PC-9 (cell line): ENCODE measurements around the gene PTPRM. TPM values are rescaled to one million over a fixed set of nuclear protein-coding genes. Genes with fewer than 3 reads are reported as not detected.

Experiments used
- BruUV-seq: library from RNA; stranded (reverse); fragments of 400-500 nt; replicated peaks from 2 replicates; lab custom pipeline; 2021; lab: Mats Ljungman, UMichigan
- CTCF ChIA-PET: fragments of 300-600 bp; sonication (Branson Sonifier 250); formaldehyde crosslinking; loops from one replicate; lab custom pipeline; 2022; ENCODE audit warnings: antibody characterized with exemption; lab: Charles Lee
- POLR2A ChIA-PET: fragments of 300-600 bp; sonication (Branson Sonifier 250); formaldehyde crosslinking; loops from one replicate; lab custom pipeline; 2022; ENCODE audit warnings: antibody characterized with exemption; ENCODE audit not compliant: unreplicated experiment; lab: Charles Lee
- DNase-seq, 2 experiments: peaks; one replicate each; pipeline versions ENCODE4 v3.0.0 to v3.0.0-alpha.2; 2015 to 2022; ENCODE audit warnings: mixed read lengths in 1 of 2
- H2AFZ ChIP-seq: fragments of 200-600 bp; sonication (generic); 2 replicates; pipeline ENCODE4 v1.8.1; 2017; ENCODE audit warnings: antibody characterized with exemption
- H3F3A ChIP-seq: fragments of 200-600 bp; sonication (generic); 2 replicates; pipeline ENCODE4 v1.8.1; 2017; ENCODE audit warnings: antibody characterized with exemption, mild to moderate bottlenecking, low read depth; ENCODE audit not compliant: insufficient read depth
- H3K27ac ChIP-seq: fragments of 200-600 bp; sonication (generic); 2 replicates; pipeline ENCODE4 v1.6.1; 2016; ENCODE audit warnings: mixed run types
- H3K27me3 ChIP-seq: fragments of 200-600 bp; sonication (generic); 2 replicates; pipeline ENCODE4 v1.6.1; 2016; ENCODE audit warnings: low read depth, mixed run types; ENCODE audit not compliant: insufficient read depth
- H3K36me3 ChIP-seq: fragments of 200-600 bp; sonication (generic); 2 replicates; pipeline ENCODE4 v1.6.1; 2016; ENCODE audit warnings: low read depth, mixed run types
- H3K4me1 ChIP-seq: fragments of 200-600 bp; sonication (generic); replicated peaks from 2 replicates; pipeline ENCODE4 v1.6.1; 2016; ENCODE audit warnings: mixed run types; ENCODE audit not compliant: insufficient read depth
- H3K4me2 ChIP-seq: fragments of 200-600 bp; sonication (generic); 2 replicates; pipeline ENCODE4 v1.6.1; 2017; ENCODE audit warnings: mixed run types
- H3K4me3 ChIP-seq: fragments of 200-600 bp; sonication (generic); 2 replicates; pipeline ENCODE4 v1.6.1; 2016; ENCODE audit warnings: mixed run types
- H3K79me2 ChIP-seq: fragments of 200-600 bp; sonication (generic); 2 replicates; pipeline ENCODE4 v1.6.1; 2017; ENCODE audit warnings: low read depth, mixed run types
- H3K9me2 ChIP-seq: fragments of 200-600 bp; sonication (generic); 2 replicates; pipeline ENCODE4 v1.8.1; 2017; ENCODE audit warnings: mild to moderate bottlenecking; ENCODE audit not compliant: insufficient read depth
- H3K9me3 ChIP-seq: fragments of 200-600 bp; sonication (generic); 2 replicates; pipeline ENCODE4 v1.8.1; 2016; ENCODE audit warnings: low read depth; ENCODE audit not compliant: insufficient read depth
- H4K20me1 ChIP-seq: fragments of 200-600 bp; sonication (generic); 2 replicates; pipeline ENCODE4 v1.8.1; 2017; ENCODE audit not compliant: insufficient read depth
- CTCF ChIP-seq: fragments of 200-600 bp; sonication (generic); conservative IDR thresholded peaks from 2 replicates; pipeline ENCODE4 v1.6.1; 2017; ENCODE audit warnings: mixed run types, antibody characterized with exemption, mild to moderate bottlenecking, moderate library complexity
- EZH2 ChIP-seq: fragments of 200-600 bp; sonication (generic); IDR thresholded peaks from 2 replicates; pipeline ENCODE4 v1.8.0; 2017; ENCODE audit warnings: antibody characterized with exemption, low read depth
- intact Hi-C: fragments of 100-400 bp; cut with micrococcal nuclease; formaldehyde crosslinking; loops from one replicate; pipeline ENCODE4 v1.10.0; 2022; ENCODE audit not compliant: unreplicated experiment
- total RNA-seq: library from RNA; stranded (reverse); gene quantifications from 2 replicates; pipeline ENCODE4 v1.2.3, GENCODE V29; 2021

The PTPRM gene
- total RNA-seq, 1 experiment from 2014 or later = 32.5 TPM

GRCh38 chr18:7559709-7560319 lies 7.3 kb upstream of the PTPRM start:
- TF ChIP-seq EZH2 = no peak
- no peak for TF ChIP-seq CTCF
- Histone ChIP-seq H3K9me3 (no peaks in the 10 kb centered on the region), H3K4me1 (no peaks in the 10 kb centered on the region), H3K27me3 (no peaks in the 10 kb centered on the region), H2AFZ (no peak overlapping the region), H4K20me1 (no peaks in the 10 kb centered on the region), H3K79me2 (no peaks in the 10 kb centered on the region), H3F3A (no peaks in the 10 kb centered on the region), H3K4me2 (no peak overlapping the region), H3K4me3 (no peak overlapping the region), H3K36me3 (no peaks in the 10 kb centered on the region), H3K9me2 (no peaks in the 10 kb centered on the region), H3K27ac (no peak overlapping the region)
- no peak for DNase-seq
- ChIA-PET POLR2A (no interaction called here), CTCF (no interaction called here)
- intact Hi-C loops = loop anchor here (10.0 kb wide), 2 partner anchors 215 to 295 kb away; no protein-coding TSS in a partner anchor
- BruUV-seq = no TSS peak

- no peak overlapping the region for H3K4me2 ChIP-seq
- no peak for TF ChIP-seq EZH2
- no peak for TF ChIP-seq CTCF
- H3K9me3 ChIP-seq = no peaks in the 10 kb centered on the region
- no peak overlapping the region for H2AFZ ChIP-seq
- H3F3A ChIP-seq = no peaks in the 10 kb centered on the region
- CTCF ChIA-PET = no interaction called here
- H3K36me3 ChIP-seq = no peaks in the 10 kb centered on the region
- no peaks in the 10 kb centered on the region for H3K9me2 ChIP-seq
- no peaks in the 10 kb centered on the region for H3K79me2 ChIP-seq
- no peak overlapping the region for H3K4me3 ChIP-seq
- DNase-seq = no peak
- intact Hi-C loops = loop anchor here (10.0 kb wide), 2 partner anchors 213 to 293 kb away; no protein-coding TSS in a partner anchor
- BruUV-seq = no TSS peak
- no peaks in the 10 kb centered on the region; the same call in 1 of the 2 replicates for H3K4me1 ChIP-seq
- no peaks in the 10 kb centered on the region for H3K27me3 ChIP-seq
- H4K20me1 ChIP-seq = no peaks in the 10 kb centered on the region
- no peak overlapping the region for H3K27ac ChIP-seq
- POLR2A ChIA-PET = no interaction called here
Measured at GRCh38 chr18:7561909-7562460, 5.1 kb upstream of the PTPRM start.

GRCh38 chr18:7562491-7562890 lies 4.6 kb upstream of the PTPRM start:
- Histone ChIP-seq H3K4me3 (no peak overlapping the region), H3K36me3 (no peaks in the 10 kb centered on the region), H3K9me3 (no peaks in the 10 kb centered on the region), H3F3A (no peaks in the 10 kb centered on the region), H2AFZ (no peak overlapping the region), H3K4me1 (no peaks in the 10 kb centered on the region; the same call in 1 of the 2 replicates), H3K27me3 (no peaks in the 10 kb centered on the region), H3K27ac (no peak overlapping the region), H3K9me2 (no peaks in the 10 kb centered on the region), H4K20me1 (no peaks in the 10 kb centered on the region), H3K79me2 (no peaks in the 10 kb centered on the region), H3K4me2 (no peak overlapping the region)
- BruUV-seq = no TSS peak
- no peak for TF ChIP-seq CTCF
- TF ChIP-seq EZH2 = no peak
- POLR2A ChIA-PET = no interaction called here
- DNase-seq = no peak
- CTCF ChIA-PET = no interaction called here
- intact Hi-C loops = loop anchor here (10.0 kb wide), 2 partner anchors 212 to 292 kb away; no protein-coding TSS in a partner anchor
